GM10266 (cell line): ENCODE measurements around the gene GRK3.

Experiments used
- DNase-seq: peaks from one replicate; pipeline ENCODE4 v3.0.0; 2012; ENCODE audit errors: extremely low spot score
- CTCF ChIP-seq: IDR thresholded peaks from 2 replicates; pipeline ENCODE4 v1.5.1; 2012; ENCODE audit warnings: mild to moderate bottlenecking, low read depth; ENCODE audit not compliant: control insufficient read depth, insufficient read depth; ENCODE audit errors: missing control alignments

Gene GRK3

DNA sequence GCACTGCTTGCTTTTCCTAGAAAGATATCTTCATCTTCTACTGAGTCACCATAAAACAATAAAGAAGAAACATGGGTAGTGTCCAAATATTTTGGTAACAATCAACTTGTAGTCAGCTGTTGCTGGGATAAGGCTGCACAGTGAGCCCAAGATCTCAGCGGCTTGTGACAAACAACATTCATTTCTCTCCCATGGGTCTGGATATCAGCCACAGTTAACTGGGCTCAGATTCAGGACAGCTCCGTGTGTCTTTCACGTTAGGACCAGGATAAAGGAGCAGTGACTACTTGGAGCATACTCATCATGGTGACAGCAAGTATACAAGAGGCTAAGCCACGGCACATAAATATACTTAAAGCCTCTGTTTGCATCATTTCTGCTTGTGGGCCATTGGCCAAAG lies 27.9 kb upstream of the GRK3 start:
- no peak for DNase-seq
- TF ChIP-seq CTCF: no peak

GRCh38 chr22:25540166-25540907 lies 24.1 kb upstream of the GRK3 start:
- TF ChIP-seq CTCF: no peak
- no peak for DNase-seq

DNA sequence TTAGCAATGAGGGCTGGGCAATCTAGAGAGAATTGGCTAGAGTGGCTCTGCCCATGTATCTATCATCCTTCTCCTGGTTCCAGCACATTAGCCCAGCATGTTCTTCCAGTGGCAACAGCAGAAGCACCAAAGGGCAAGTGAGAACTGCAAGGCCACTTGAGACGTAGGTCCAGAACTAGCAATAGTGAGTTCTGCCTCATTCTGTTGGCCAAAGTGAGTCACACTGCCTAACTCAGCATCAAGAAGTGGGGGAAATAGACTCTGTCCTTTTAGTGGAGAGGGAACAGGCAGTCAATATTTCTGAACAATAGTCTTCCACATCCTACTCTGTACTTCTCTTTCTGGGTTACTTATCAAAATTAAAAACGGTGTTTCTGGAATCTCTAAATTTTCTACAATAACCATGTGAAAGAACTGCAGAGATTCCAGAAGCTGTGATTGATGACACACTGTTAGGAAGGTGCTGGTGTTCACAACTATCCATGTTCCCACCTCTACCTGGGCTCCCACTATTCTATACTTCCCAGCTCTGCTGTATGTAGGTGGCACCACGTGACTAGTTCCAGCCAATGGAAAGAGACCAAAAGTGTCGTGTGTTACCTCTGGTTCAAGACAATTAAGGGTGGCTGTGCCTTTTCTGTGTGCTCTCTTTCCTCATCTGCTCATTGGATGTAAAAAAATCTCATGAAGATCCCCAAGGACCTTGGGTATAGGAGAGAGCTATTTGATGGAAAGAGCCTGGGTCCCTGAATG lies 23.4 kb upstream of the GRK3 start:
- DNase-seq: no peak
- no peak for TF ChIP-seq CTCF

DNA sequence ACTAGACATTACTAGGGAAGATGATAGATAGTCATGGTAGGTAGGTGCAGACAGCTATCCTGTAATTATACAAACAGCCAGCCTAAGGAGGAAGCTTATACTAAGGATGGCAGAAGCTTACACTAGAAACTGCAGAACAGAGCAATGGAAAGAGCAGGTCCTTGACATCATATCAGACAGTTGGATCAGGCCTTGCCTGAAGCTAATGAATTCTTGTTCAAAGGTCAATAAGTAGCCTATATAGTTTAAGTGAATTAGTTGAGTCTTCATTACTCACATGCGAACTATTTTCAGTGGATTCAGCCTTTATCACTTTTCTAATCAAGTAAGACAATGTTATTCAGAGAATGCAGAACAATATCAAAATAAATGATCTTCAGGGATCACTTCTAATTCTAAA lies 22.3 kb upstream of the GRK3 start:
- no peak for DNase-seq
- TF ChIP-seq CTCF: no peak

GRCh38 chr22:25542720-25543402 lies 21.6 kb upstream of the GRK3 start:
- no peak for DNase-seq
- TF ChIP-seq CTCF: no peak

- DNase-seq: no peak
- no peak for TF ChIP-seq CTCF
Observed at GRCh38 chr22:25545146-25545545, 19.3 kb upstream of the GRK3 start.

GRCh38 chr22:25545672-25546071 lies 18.8 kb upstream of the GRK3 start:
- no peak for TF ChIP-seq CTCF
- no peak for DNase-seq
